GM12801 (cell line): Measurements from ENCODE around the gene ACY1.

Source experiments
- CTCF ChIP-seq: IDR thresholded peaks from one replicate; pipeline ENCODE4 v1.5.1; 2011; ENCODE audit warnings: control low read depth; ENCODE audit not compliant: insufficient read length; ENCODE audit errors: extremely low read depth

Gene ACY1

GRCh38 chr3:52038227-52038626 is 54.9 kb downstream of the ACY1 start:
- no peak for TF ChIP-seq CTCF
